ENCODE measurements around the gene NRXN3.
A peak's percentile ranks its signal among the peaks of the same experiment; 100 is the strongest.

Gene NRXN3

DNA sequence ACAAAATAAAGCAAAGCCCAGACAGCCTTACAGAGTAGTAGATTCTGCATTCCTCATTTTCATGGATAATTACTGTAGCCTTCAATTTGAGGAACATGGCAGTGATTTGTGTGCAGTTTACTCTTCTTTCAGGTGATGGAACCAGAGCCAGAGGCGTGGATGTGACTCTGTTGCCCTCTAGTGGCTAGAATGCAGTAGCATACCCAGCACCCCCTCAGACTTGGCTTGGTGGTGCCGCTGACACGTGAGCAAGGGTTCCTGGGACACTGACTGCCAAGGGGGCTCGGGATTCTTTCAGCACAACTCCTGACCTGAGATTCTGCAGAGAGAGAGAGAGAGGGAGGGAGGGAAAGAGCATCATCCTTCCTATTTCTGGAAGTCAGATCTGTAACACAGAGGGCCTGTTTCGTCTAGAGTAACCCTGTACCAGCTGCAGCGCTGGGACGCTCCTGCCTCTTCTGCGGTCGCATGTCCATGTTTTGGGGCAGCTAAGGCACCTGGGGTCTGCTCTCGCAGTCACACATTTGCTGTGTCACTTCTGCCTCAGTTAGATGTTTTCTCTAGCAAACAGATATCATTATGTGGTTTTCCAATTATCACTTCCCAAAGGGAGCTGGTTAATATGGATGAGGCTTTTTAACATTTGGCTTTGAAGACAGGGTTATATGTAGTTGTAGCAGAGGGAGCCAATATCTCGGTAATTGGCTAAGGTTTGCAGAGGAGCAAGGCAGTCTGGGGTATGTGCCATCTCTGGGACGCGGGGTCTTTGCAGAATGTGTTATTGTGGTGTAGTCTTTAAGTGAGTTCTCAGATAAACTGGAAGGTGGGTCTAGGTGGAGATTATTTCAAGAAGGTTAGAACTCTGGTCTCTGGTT is 428.1 kb downstream of the NRXN3 start:
- TF ChIP-seq, protein P1, sequence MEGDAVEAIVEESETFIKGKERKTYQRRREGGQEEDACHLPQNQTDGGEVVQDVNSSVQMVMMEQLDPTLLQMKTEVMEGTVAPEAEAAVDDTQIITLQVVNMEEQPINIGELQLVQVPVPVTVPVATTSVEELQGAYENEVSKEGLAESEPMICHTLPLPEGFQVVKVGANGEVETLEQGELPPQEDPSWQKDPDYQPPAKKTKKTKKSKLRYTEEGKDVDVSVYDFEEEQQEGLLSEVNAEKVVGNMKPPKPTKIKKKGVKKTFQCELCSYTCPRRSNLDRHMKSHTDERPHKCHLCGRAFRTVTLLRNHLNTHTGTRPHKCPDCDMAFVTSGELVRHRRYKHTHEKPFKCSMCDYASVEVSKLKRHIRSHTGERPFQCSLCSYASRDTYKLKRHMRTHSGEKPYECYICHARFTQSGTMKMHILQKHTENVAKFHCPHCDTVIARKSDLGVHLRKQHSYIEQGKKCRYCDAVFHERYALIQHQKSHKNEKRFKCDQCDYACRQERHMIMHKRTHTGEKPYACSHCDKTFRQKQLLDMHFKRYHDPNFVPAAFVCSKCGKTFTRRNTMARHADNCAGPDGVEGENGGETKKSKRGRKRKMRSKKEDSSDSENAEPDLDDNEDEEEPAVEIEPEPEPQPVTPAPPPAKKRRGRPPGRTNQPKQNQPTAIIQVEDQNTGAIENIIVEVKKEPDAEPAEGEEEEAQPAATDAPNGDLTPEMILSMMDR (IDR thresholded peaks at IDR 0.05; ENCODE audit: insufficient read depth, low read depth, low read length, missing control alignments): peak; percentile 97
- H3K4me3 ChIP-seq (ENCODE audit: low read depth, low read length): no peak overlapping the region
- DNase-seq (ENCODE audit: low read depth): peak; percentile 64

DNA sequence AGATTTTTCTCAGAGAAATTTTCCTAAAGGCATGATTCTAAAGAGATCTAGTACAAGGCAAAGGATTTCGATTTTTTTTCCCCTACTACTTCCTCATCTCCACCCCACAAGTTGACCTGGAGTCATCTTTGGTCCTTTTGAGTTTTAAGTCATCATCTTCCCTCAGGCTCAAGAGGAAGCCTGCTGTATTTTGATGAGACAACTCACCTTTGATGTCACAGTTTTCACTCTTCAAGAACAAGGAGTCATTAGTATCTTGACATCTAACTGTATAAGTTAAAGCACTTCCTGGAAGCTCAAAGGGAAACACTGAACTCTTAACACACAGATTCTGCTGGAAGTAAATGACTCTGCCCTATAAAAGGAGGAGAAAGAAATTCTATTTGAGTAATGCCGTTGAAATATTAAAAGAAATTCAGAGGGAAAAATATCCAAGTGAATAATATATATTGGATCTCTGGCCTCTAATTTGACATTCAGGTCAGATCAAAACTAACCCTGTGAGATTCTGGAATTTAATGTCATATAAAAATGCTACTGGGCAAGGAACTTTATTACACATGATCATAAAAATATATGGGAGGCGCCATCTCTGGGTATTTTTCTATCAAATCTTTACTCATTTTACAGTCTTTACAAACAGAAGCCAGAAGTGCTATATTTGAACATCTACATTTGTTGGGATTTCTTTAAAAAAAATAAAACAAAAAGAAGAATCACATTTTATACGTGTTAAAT is 435.0 kb downstream of the NRXN3 start:
- no peak for DNase-seq (ENCODE audit: low read depth)
- TF ChIP-seq, protein P1 (IDR thresholded peaks at IDR 0.05; ENCODE audit: insufficient read depth, low read depth, low read length, missing control alignments): no peak
- H3K4me3 ChIP-seq (ENCODE audit: low read depth, low read length): no peak overlapping the region

DNA sequence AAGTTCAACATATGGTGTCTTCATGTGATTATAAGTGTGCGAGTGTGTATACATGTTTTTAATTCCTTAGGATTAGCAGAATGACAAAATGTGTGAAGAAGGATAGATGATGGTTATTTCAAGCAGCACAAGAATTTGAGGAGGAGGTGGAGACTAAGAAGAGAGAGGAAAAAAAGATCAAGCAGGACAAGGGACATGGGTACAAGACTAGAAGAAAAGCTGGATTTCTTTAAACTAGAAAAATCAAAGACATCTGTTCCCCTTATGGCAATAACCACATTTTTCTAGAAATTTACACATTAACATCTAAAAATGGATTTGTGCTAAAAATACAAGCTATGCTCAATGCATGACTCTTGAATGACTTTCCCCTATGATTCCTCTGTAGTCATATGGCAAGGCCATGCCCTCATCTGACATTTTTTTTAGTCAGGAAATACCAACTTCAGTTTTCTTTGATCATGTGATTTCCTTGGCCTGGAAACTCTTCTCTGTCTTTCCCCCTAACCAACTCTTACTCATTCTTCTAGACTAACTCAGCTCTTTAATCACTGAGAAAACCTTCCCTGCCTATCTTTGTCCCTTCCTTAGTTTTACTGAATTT is 435.8 kb downstream of the NRXN3 start:
- no peak overlapping the region for H3K4me3 ChIP-seq (ENCODE audit: low read depth, low read length)
- no peak for DNase-seq (ENCODE audit: low read depth)
- TF ChIP-seq, protein P1 (IDR thresholded peaks at IDR 0.05; ENCODE audit: insufficient read depth, low read depth, low read length, missing control alignments): no peak

DNA sequence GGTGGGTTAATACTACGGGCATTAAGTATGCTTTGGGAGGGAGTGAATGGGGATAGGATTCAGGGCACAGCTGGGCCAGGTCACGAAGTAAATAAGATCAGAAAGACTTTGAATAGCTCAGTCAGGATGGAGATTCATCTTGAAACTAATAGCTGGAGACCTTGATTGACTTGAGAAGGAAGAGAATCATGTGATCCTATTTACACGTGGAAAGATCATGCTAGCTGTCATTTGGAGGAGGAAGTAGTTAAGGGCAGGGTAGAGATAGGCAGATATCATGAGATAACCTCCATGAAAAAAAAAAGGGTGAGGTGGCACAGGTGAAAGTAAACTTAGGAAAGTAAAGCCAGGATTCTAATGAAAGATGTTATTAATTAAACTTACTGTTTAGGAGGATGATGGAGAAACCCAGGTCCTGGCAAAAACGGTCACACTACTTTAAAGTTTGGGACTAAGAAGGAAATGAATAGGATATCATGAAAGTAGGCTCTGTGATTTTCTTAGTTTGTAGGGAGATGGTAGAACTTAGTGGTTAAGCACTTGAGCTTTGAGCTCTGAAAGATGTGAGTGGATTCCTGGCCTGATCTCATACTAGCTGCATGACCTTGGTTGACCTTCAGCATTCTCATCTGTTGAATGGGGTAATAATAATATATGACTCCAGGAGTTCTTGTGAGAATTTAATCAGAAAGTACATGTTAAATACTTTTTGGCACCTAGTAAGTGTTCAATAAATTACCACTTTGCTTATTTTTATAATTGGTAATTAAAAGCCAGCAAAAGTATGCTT is 439.0 kb downstream of the NRXN3 start:
- H3K4me3 ChIP-seq (ENCODE audit: low read depth, low read length): no peak overlapping the region
- DNase-seq (ENCODE audit: low read depth): peak; percentile 12
- TF ChIP-seq, protein P1 (IDR thresholded peaks at IDR 0.05; ENCODE audit: insufficient read depth, low read depth, low read length, missing control alignments): no peak

DNA sequence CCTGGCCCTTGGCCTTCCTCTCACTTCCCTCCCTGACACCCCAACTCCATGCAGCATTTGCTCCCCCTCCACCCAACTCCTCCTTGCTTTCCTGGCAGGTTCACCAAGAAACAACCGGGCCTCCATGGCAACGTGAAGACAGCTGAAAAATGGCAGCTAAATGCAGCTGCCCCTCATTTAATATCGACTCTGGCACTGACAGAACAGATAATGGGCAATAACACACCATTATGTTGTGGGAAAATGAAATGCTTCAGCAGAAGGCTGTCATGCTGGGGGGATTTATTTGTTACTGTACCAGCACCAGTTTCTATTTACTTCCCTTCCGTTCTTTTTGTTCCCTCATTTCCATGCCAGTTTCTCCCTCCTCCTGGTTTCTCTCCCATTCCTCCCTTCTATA is 440.8 kb downstream of the NRXN3 start:
- DNase-seq (ENCODE audit: low read depth): no peak
- TF ChIP-seq, protein P1 (IDR thresholded peaks at IDR 0.05; ENCODE audit: insufficient read depth, low read depth, low read length, missing control alignments): no peak
- no peak overlapping the region for H3K4me3 ChIP-seq (ENCODE audit: low read depth, low read length)

DNA sequence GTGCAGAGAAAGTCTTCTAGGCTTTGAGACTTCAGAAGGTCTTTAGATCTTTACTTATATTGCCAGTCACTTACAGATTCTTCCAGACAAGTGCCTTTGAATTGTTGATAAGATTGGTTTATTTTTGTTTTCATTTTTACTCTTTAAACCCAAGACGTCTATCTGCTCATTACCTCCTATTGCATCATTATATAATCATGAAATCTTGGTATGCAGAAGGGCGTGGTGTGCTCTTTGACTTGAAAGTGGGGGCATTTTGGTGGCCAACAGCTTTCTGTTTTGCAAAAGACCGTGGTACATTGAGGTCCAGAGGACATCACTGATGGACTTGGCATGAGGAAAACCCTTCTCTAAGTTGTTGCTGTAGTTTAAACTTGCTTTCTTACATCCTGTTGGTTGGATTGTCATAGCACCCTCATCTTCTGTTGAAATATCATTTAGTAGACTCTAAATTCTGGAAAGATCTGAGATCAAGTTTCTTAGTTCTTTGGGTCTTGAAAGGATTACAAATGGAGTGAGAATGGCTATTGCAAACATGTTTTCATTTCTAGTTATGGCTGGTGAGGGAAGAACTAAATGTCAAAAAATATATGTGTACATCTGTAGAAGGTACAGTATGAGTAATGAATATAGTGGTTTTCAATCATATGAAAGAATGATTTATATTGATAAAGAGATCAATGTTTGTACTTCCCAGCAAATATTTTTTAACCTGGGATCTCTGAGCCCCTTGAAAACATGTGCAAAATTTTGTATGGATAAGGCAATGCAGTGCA is 441.8 kb downstream of the NRXN3 start:
- TF ChIP-seq, protein P1 (IDR thresholded peaks at IDR 0.05; ENCODE audit: insufficient read depth, low read depth, low read length, missing control alignments): no peak
- DNase-seq (ENCODE audit: low read depth): no peak
- H3K4me3 ChIP-seq (ENCODE audit: low read depth, low read length): no peak overlapping the region
